ENCODE results near the gene C22orf15. TPM values are rescaled to one million over a fixed set of nuclear protein-coding genes. Genes with fewer than 3 reads are reported as not detected.

Gene C22orf15
- total and polyA plus RNA-seq, 8 donors: 0.58 to 7.8 (median 4.1) TPM

DNA sequence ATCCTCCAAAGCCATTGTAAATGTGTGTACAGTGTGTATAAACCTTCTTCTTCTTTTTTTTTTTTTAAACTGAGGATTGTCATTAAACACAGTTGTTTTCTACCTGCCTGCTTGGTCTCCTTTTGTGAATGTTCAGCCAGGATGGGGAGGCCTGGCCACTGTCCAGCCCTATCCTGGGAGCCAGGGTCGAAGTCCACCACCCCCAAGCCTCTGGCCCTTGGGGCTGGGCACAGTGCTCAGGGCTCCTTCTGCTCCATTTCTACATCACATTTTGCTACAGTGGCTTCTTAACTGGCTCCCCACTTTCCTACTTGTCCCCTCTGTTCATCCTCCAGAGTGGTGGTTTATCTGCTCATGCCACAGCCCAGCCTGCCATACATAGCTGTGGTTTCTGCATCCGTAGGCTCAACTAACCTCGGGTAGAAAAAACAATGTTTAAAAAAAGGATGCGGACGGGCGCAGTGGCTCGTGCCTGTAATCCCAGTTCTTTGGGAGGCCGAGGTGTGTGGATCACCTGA, 21.5 kb downstream of the C22orf15 start:
- Histone ChIP-seq H3K9me3 (no peaks in the 10 kb centered on the region), H3K4me1 (peaks cover 8 to 25% of the 10 kb centered on the region in 2 donors), H3K4me3 (no peak overlapping the region), H3K27ac (no peak overlapping the region), H3K27me3 (no peaks in the 10 kb centered on the region), H3K36me3 (no peaks in the 10 kb centered on the region)
- no peak for ATAC-seq
- no peak for DNase-seq
- no peak for TF ChIP-seq CTCF (IDR thresholded peaks at IDR 0.05)
- intact Hi-C loops (cut with DNase I): loop anchor here in 1 of 2 donors (10.0 kb wide), 1 partner anchor 51 kb away; the partner anchor contains the start of gene DERL3

DNA sequence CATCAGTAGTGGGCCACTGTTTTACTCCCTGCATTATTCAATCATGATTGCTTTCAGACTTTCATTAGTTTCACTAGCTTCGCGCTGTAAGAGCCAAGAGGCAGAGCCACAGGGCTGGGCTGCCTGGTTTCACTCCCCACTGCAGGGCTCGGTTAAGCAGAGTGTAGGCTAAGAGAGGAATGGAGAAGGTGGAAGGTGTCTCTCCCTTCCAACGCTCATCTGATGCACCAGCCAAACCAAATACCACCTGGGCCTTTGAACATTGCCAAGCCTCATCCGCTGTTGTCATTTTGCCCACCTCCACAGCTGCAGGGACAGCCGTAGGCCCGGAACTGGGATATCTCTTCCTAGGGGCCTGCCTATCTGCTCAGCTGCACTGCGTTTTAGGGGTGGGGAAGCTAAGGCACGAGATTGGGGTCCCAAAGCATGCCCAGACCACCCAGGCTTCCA, 23.5 kb downstream of the C22orf15 start:
- intact Hi-C loops (cut with DNase I): loop anchor here in 1 of 2 donors (10.0 kb wide), 1 partner anchor 49 kb away; the partner anchor contains the start of gene DERL3
- Histone ChIP-seq H3K4me1 (peaks cover 8 to 34% of the 10 kb centered on the region in 2 donors), H3K4me3 (peak overlapping the region; percentile 84 to 93), H3K9me3 (no peaks in the 10 kb centered on the region), H3K27ac (peak overlapping the region; percentile 99 to 100), H3K36me3 (no peaks in the 10 kb centered on the region), H3K27me3 (no peaks in the 10 kb centered on the region)
- ATAC-seq: no peak
- TF ChIP-seq CTCF (IDR thresholded peaks at IDR 0.05): no peak
- no peak for DNase-seq

DNA sequence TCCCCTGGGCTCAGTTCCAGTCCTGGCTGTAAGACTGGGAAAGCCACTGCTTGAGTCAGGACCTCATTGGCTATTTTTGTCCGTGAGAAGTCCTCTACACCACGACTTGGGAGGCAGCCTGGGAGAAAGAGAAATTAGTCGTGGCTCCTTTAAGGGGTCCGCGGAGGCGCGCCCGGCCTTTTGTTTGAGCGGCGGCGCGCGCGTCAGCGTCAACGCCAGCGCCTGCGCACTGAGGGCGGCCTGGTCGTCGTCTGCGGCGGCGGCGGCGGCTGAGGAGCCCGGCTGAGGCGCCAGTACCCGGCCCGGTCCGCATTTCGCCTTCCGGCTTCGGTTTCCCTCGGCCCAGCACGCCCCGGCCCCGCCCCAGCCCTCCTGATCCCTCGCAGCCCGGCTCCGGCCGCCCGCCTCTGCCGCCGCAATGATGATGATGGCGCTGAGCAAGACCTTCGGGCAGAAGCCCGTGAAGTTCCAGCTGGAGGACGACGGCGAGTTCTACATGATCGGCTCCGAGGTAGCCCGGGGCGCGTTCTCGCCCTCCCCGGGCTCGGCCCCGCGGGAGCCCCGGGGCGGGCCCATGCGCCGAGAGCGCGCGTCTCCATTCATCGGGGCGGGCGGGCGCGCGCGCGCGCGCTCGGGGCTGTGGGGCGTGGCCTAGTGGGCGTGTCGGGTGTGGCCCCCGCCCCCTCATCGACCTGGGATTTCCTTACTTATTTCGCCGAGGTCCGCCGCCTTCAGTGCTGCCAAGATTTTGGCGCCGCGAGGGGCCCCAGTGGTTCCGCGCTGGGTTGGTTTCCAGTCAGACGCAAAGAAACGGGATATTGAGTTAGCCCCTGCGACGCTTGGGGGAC, 24.2 kb downstream of the C22orf15 start, which contains the start of gene SMARCB1:
TSS of gene SMARCB1 (plus strand) at position 215 of the 848 bp plus-strand sequence. CDS start at position 419, 204 bp downstream.
- H3K36me3 ChIP-seq: peaks cover 0 to 7% of the 10 kb centered on the region in 2 donors
- no peak for TF ChIP-seq CTCF (IDR thresholded peaks at IDR 0.05)
- H3K27ac ChIP-seq: peak within 1 kb of the TSS; percentile 99 to 100
- peak; percentile 88 to 96 (median 91) for DNase-seq
- intact Hi-C loops (cut with DNase I): loop anchor here in 1 of 2 donors (10.0 kb wide), 1 partner anchor 48 kb away; the partner anchor contains the start of gene DERL3
- no peaks in the 10 kb centered on the region for H3K9me3 ChIP-seq
- H3K4me3 ChIP-seq: peak within 1 kb of the TSS; percentile 84 to 93
- peaks cover 8 to 34% of the 10 kb centered on the region in 2 donors for H3K4me1 ChIP-seq
- H3K27me3 ChIP-seq: no peaks in the 10 kb centered on the region
- peak; percentile 99 for ATAC-seq

GRCh38 chr22:23787600-23787896, 24.8 kb downstream of the C22orf15 start:
- TF ChIP-seq CTCF (IDR thresholded peaks at IDR 0.05): no peak
- Histone ChIP-seq H3K4me3 (peak overlapping the region; percentile 84 to 93), H3K27ac (peak overlapping the region; percentile 99 to 100), H3K4me1 (peaks cover 8 to 34% of the 10 kb centered on the region in 2 donors), H3K27me3 (no peaks in the 10 kb centered on the region), H3K9me3 (no peaks in the 10 kb centered on the region), H3K36me3 (peaks cover 0 to 12% of the 10 kb centered on the region in 2 donors)
- DNase-seq (no peak), ATAC-seq (no peak)
- intact Hi-C loops (cut with DNase I): loop anchor here in 1 of 2 donors (10.0 kb wide), 1 partner anchor 47 kb away; the partner anchor contains the start of gene DERL3

DNA sequence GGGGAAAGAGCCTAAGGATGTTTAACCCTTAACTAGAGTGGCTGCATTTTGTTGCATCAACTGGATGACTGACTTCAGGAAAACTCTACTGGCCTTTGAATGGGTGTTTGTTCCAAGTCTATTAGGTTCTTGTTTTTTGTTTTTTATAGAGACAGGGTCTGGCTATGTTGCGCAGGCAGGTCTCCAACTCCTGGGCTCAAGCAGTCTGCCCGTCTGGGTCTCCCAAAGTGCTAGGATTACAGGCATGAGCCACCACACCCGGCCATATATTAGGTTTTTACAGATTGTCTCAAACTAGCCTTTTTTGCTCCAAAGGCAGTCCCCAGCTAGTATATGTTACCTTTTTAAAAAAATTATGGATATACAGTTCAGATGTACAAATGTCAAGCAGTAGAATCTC, 25.1 kb downstream of the C22orf15 start:
- Histone ChIP-seq H3K4me1 (peaks cover 8 to 34% of the 10 kb centered on the region in 2 donors), H3K9me3 (no peaks in the 10 kb centered on the region), H3K4me3 (peak overlapping the region; percentile 84 to 93), H3K27ac (peak overlapping the region; percentile 99 to 100), H3K27me3 (no peaks in the 10 kb centered on the region), H3K36me3 (peaks cover 0 to 16% of the 10 kb centered on the region in 2 donors)
- TF ChIP-seq CTCF (IDR thresholded peaks at IDR 0.05): no peak
- DNase-seq: no peak
- ATAC-seq: no peak
- intact Hi-C loops (cut with DNase I): loop anchor here in 1 of 2 donors (10.0 kb wide), 1 partner anchor 47 kb away; the partner anchor contains the start of gene DERL3
